Breast epithelium (tissue), 3 donors: Measurements from ENCODE around the gene RNF130.

Experiments used
- POLR2A ChIP-seq: fragments of 450-650 bp; IDR thresholded peaks from one replicate; pipeline ENCODE4 v1.6.1; 2016; ENCODE audit warnings: antibody characterized with exemption, mild to moderate bottlenecking, moderate library complexity
- POLR2AphosphoS5 ChIP-seq, 3 donors: sonication (generic); formaldehyde crosslinking; IDR thresholded peaks; one replicate each; pipeline ENCODE4 v1.6.1; 2017; ENCODE audit warnings: antibody characterized with exemption in 3 of 3

DNA sequence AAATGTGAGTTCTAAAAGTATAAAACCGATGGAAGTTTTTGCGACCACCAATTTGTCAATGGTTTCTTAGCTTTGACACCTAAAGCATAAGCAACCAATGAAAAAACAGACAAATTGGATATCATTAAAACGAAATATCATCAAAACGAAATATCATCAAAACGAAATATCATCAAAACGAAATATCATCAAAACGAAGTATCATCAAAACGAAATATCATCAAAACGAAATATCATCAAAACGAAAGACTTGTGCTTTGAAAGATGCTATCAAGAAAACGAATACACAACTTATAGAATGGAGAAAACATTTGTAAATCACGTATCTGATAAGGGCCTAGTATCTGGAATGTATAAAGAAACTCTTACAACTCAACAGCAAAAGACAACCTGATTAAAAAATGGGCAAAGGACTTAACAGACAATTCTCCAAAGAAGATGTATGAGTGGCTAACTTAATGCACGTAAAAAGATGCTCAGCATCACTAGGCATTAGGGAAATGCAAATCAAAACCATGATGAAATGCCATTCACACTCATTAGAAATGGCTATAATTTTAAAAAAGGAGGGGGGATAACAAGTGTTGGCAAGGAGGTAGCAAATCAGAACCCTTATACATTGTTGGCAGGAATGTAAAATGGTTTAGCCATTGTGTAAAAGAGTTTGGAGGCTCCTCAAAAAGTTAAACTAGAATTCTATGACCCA is 134.4 kb downstream of the RNF130 start:
- TF ChIP-seq POLR2A (no peak), POLR2AphosphoS5 (IDR thresholded peaks at IDR 0.05) (no peak)
